MM.1S (cell line): ENCODE data around the gene FUT7.
A peak's percentile ranks its signal among the peaks of the same experiment; 100 is the strongest.

Experiments
- DNase-seq: peaks from one replicate; pipeline ENCODE4 v3.0.0-alpha.2; 2015
- H2AFZ ChIP-seq: fragments of 300-600 bp; sonication (generic); 2 replicates; pipeline ENCODE4 v1.6.0; 2016; ENCODE audit warnings: antibody characterized with exemption, low read length
- H3F3A ChIP-seq: fragments of 300-600 bp; sonication (generic); 2 replicates; pipeline ENCODE4 v1.6.1; 2016; ENCODE audit warnings: mild to moderate bottlenecking, antibody characterized with exemption, low read length, moderate library complexity, mixed read lengths; ENCODE audit not compliant: insufficient read depth
- H3K27ac ChIP-seq: fragments of 300-600 bp; sonication (generic); 2 replicates; pipeline ENCODE4 v1.5.1; 2016; ENCODE audit warnings: mild to moderate bottlenecking, low read length
- H3K27me3 ChIP-seq: fragments of 300-600 bp; sonication (generic); replicated peaks from 2 replicates; pipeline ENCODE4 v1.6.0; 2016; ENCODE audit warnings: low read length; ENCODE audit not compliant: insufficient read depth
- H3K36me3 ChIP-seq: fragments of 300-600 bp; sonication (generic); replicated peaks from 2 replicates; pipeline ENCODE4 v1.6.1; 2016; ENCODE audit warnings: mild to moderate bottlenecking, low read length, mixed read lengths; ENCODE audit not compliant: insufficient read depth
- H3K4me1 ChIP-seq: fragments of 300-600 bp; sonication (generic); 2 replicates; pipeline ENCODE4 v1.6.1; 2016; ENCODE audit warnings: low read length, mixed read lengths
- H3K4me2 ChIP-seq: fragments of 300-600 bp; sonication (generic); 2 replicates; pipeline ENCODE4 v1.6.0; 2016; ENCODE audit warnings: low read depth, low read length
- H3K4me3 ChIP-seq: fragments of 300-600 bp; sonication (generic); 2 replicates; pipeline ENCODE4 v1.5.1; 2016; ENCODE audit warnings: low read length, mixed read lengths
- H3K79me2 ChIP-seq: fragments of 300-600 bp; sonication (generic); 2 replicates; pipeline ENCODE4 v1.6.1; 2016; ENCODE audit warnings: mixed run types, low read length, mixed read lengths
- H3K9ac ChIP-seq: fragments of 300-600 bp; sonication (generic); 2 replicates; pipeline ENCODE4 v1.6.1; 2016; ENCODE audit warnings: low read length, mixed read lengths
- H3K9me2 ChIP-seq: fragments of 300-600 bp; sonication (generic); replicated peaks from 2 replicates; pipeline ENCODE4 v1.6.1; 2016; ENCODE audit warnings: mild to moderate bottlenecking, low read length, mixed read lengths; ENCODE audit not compliant: insufficient read depth
- H3K9me3 ChIP-seq: fragments of 300-600 bp; sonication (generic); replicated peaks from 2 replicates; pipeline ENCODE4 v1.6.1; 2016; ENCODE audit warnings: mild to moderate bottlenecking, low read length, mixed read lengths; ENCODE audit not compliant: insufficient read depth
- H4K20me1 ChIP-seq: fragments of 300-600 bp; sonication (generic); 2 replicates; pipeline ENCODE4 v1.6.1; 2016; ENCODE audit warnings: mild to moderate bottlenecking, low read length, moderate library complexity, mixed read lengths; ENCODE audit not compliant: insufficient read depth
- CTCF ChIP-seq: fragments of 300-600 bp; sonication (generic); IDR thresholded peaks from 2 replicates; pipeline ENCODE4 v1.5.1; 2016; ENCODE audit warnings: antibody characterized with exemption, low read length, mixed read lengths
- EZH2 ChIP-seq: fragments of 300-600 bp; sonication (generic); optimal IDR thresholded peaks from 2 replicates; pipeline ENCODE3; 2017; ENCODE audit warnings: low read depth, mild to moderate bottlenecking, antibody characterized with exemption, low read length, mixed read lengths
- EZH2phosphoT487 ChIP-seq: fragments of 300-600 bp; sonication (generic); IDR thresholded peaks from 2 replicates; pipeline ENCODE4 v1.6.1; 2018; ENCODE audit warnings: antibody characterized with exemption, low read length

The FUT7 gene

GRCh38 chr9:137030538-137031527, 1.1 kb downstream of the FUT7 start:
- H3K36me3 ChIP-seq, result no peaks in the 10 kb centered on the region
- H3K4me2 ChIP-seq, result no peak overlapping the region
- peaks cover 70% of the 10 kb centered on the region for H3K27me3 ChIP-seq
- H3K79me2 ChIP-seq, result no peaks in the 10 kb centered on the region
- H3K4me3 ChIP-seq, result no peak overlapping the region
- no peaks in the 10 kb centered on the region for H3K9me3 ChIP-seq
- H4K20me1 ChIP-seq, result no peaks in the 10 kb centered on the region
- H3K4me1 ChIP-seq, result peaks cover 12% of the 10 kb centered on the region
- TF ChIP-seq CTCF, result no peak
- TF ChIP-seq EZH2, result no peak
- no peak for TF ChIP-seq EZH2phosphoT487
- H3K9ac ChIP-seq, result no peak overlapping the region
- DNase-seq, result no peak
- peaks cover 5% of the 10 kb centered on the region for H3F3A ChIP-seq
- no peaks in the 10 kb centered on the region for H3K9me2 ChIP-seq
- H3K27ac ChIP-seq, result no peak overlapping the region
- no peak overlapping the region for H2AFZ ChIP-seq

- Histone ChIP-seq H3K27ac (no peak overlapping the region), H3K27me3 (peaks cover 75% of the 10 kb centered on the region), H2AFZ (no peak overlapping the region), H3K4me3 (no peak overlapping the region), H3K9me2 (no peaks in the 10 kb centered on the region), H3K4me2 (no peak overlapping the region), H3K9ac (no peak overlapping the region), H3K79me2 (no peaks in the 10 kb centered on the region), H4K20me1 (no peaks in the 10 kb centered on the region), H3K4me1 (peaks cover 12% of the 10 kb centered on the region), H3F3A (peaks cover 5% of the 10 kb centered on the region), H3K9me3 (no peaks in the 10 kb centered on the region), H3K36me3 (no peaks in the 10 kb centered on the region)
- TF ChIP-seq CTCF (no peak), EZH2 (no peak), EZH2phosphoT487 (no peak)
- DNase-seq, result no peak
Observed at GRCh38 chr9:137030006-137030405, 1.9 kb downstream of the FUT7 start.

- Histone ChIP-seq H3F3A (peaks cover 5% of the 10 kb centered on the region; the same call in 1 of the 2 replicates), H3K4me2 (peak overlapping the region; percentile 99), H3K79me2 (no peaks in the 10 kb centered on the region), H3K9me2 (no peaks in the 10 kb centered on the region), H3K36me3 (no peaks in the 10 kb centered on the region), H3K27ac (no peak overlapping the region), H4K20me1 (no peaks in the 10 kb centered on the region), H2AFZ (no peak overlapping the region), H3K4me1 (peaks cover 12% of the 10 kb centered on the region), H3K27me3 (peaks cover 70% of the 10 kb centered on the region), H3K9me3 (no peaks in the 10 kb centered on the region), H3K4me3 (0 out of 2 replicates have a peak overlapping the region, but pooled peaks have one; percentile 65), H3K9ac (no peak overlapping the region)
- TF ChIP-seq EZH2phosphoT487, result no peak
- TF ChIP-seq CTCF, result peak; percentile 85
- peak; percentile 63 for DNase-seq
Observed at GRCh38 chr9:137029058-137029936, 2.6 kb downstream of the FUT7 start.
